Ascending aorta (tissue), 2 donors: ENCODE measurements around the gene SUSD2. TPM values are rescaled to one million over a fixed set of nuclear protein-coding genes. Genes with fewer than 3 reads are reported as not detected.

ENCODE experiments used
- DNase-seq, 2 donors: peaks; one replicate each; pipeline ENCODE4 v3.0.0-alpha.2; 2019; ENCODE audit warnings: low spot score in 2 of 2
- H3K27ac ChIP-seq, 2 donors: fragments of 200-600 bp; sonication (generic); one replicate each; pipeline ENCODE4 v1.5.1; 2016 to 2017; ENCODE audit warnings: mild to moderate bottlenecking in 1 of 2
- H3K27me3 ChIP-seq: fragments of 200-600 bp; sonication (generic); one replicate; pipeline ENCODE4 v1.5.1; 2017
- H3K36me3 ChIP-seq, 2 donors: fragments of 200-600 bp; sonication (generic); one replicate each; pipeline ENCODE4 v1.5.1; 2016
- H3K4me1 ChIP-seq, 2 donors: fragments of 200-600 bp; sonication (generic); one replicate each; pipeline ENCODE4 v1.5.1; 2016 to 2017; ENCODE audit warnings: mild to moderate bottlenecking in 1 of 2
- H3K4me3 ChIP-seq, 2 donors: fragments of 200-600 bp; sonication (generic); one replicate each; pipeline ENCODE4 v1.5.1; 2016 to 2017; ENCODE audit warnings: mild to moderate bottlenecking in 1 of 2
- H3K9me3 ChIP-seq, 2 donors: fragments of 200-600 bp; sonication (generic); one replicate each; pipeline ENCODE4 v1.5.1; 2016
- intact Hi-C: fragments of 100-400 bp; cut with DNase I; formaldehyde crosslinking; loops from one replicate; pipeline ENCODE4 v1.15.1; 2023
- total RNA-seq: library from RNA; depleted of rRNA; stranded (reverse); fragments of >200 nt; gene quantifications from one replicate; pipeline ENCODE4 v1.1.0, GENCODE V29; 2016
- TF ChIP-seq, protein P1 (sequence below), 3 experiments: fragments of 200-600 bp in 2 of 3; fragments of 450-650 bp in 1 of 3; sonication (generic) in 2 of 3; IDR thresholded peaks; one replicate each; pipeline ENCODE4 v1.5.1; 2016 to 2019; ENCODE audit warnings: antibody characterized with exemption in 3 of 3, mild to moderate bottlenecking in 1 of 3, moderate library complexity in 1 of 3

SUSD2 gene
- total RNA-seq, 1 donor from 2014 or later = 51.0 TPM

- intact Hi-C loops = loop anchor here (5.0 kb wide), 1 partner anchor 52 kb away; no protein-coding TSS in a partner anchor
- H3K36me3 ChIP-seq = no peaks in the 10 kb centered on the region
- H3K4me3 ChIP-seq = no peak overlapping the region
- TF ChIP-seq, protein P1, sequence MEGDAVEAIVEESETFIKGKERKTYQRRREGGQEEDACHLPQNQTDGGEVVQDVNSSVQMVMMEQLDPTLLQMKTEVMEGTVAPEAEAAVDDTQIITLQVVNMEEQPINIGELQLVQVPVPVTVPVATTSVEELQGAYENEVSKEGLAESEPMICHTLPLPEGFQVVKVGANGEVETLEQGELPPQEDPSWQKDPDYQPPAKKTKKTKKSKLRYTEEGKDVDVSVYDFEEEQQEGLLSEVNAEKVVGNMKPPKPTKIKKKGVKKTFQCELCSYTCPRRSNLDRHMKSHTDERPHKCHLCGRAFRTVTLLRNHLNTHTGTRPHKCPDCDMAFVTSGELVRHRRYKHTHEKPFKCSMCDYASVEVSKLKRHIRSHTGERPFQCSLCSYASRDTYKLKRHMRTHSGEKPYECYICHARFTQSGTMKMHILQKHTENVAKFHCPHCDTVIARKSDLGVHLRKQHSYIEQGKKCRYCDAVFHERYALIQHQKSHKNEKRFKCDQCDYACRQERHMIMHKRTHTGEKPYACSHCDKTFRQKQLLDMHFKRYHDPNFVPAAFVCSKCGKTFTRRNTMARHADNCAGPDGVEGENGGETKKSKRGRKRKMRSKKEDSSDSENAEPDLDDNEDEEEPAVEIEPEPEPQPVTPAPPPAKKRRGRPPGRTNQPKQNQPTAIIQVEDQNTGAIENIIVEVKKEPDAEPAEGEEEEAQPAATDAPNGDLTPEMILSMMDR (IDR thresholded peaks at IDR 0.05) = no peak
- no peaks in the 10 kb centered on the region for H3K27me3 ChIP-seq
- no peaks in the 10 kb centered on the region for H3K9me3 ChIP-seq
- H3K4me1 ChIP-seq = peaks cover 12 to 31% of the 10 kb centered on the region in 2 donors
- peak overlapping the region in 1 of 2 donors; percentile 6 for H3K27ac ChIP-seq
- no peak for DNase-seq
These were observed 26.5 kb upstream of the SUSD2 start for GRCh38 chr22:24154826-24155225.

DNA sequence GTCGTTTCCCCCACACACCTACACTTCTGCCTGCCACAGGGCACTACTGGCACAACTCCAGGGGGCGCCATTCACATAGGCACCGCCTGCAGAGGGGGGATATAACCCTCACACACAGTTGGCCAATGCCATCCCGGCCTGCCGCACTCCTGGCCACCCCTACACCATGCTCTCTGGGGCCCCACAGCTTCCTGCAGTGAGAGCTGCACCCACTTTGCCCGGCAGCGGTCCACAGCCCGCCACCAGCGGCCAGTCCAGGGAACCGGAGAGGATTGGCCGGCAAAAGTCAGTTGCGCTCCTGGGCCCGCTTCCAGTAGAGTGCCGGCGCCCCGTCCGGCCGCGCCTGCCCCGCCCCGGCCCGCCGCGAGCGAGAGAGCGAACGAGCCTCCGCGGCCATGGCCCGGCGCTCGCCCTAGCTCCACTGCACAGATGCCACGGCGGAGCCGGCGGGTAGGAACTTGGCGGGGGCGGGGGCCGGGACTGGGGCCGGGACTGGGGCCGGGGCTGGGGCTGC lies 25.6 kb upstream of the SUSD2 start:
- DNase-seq = peak; percentile 39 to 91
- Histone ChIP-seq H3K4me3 (peak overlapping the region; percentile 74 to 92), H3K4me1 (peaks cover 12 to 36% of the 10 kb centered on the region in 2 donors), H3K27me3 (no peaks in the 10 kb centered on the region), H3K9me3 (no peaks in the 10 kb centered on the region), H3K27ac (peak overlapping the region; percentile 80 to 89), H3K36me3 (no peaks in the 10 kb centered on the region)
- TF ChIP-seq, protein P1 (IDR thresholded peaks at IDR 0.05) = peak; percentile 43 to 49 (median 49)
- intact Hi-C loops = loop anchor here (5.0 kb wide), 1 partner anchor 52 kb away; no protein-coding TSS in a partner anchor

DNA sequence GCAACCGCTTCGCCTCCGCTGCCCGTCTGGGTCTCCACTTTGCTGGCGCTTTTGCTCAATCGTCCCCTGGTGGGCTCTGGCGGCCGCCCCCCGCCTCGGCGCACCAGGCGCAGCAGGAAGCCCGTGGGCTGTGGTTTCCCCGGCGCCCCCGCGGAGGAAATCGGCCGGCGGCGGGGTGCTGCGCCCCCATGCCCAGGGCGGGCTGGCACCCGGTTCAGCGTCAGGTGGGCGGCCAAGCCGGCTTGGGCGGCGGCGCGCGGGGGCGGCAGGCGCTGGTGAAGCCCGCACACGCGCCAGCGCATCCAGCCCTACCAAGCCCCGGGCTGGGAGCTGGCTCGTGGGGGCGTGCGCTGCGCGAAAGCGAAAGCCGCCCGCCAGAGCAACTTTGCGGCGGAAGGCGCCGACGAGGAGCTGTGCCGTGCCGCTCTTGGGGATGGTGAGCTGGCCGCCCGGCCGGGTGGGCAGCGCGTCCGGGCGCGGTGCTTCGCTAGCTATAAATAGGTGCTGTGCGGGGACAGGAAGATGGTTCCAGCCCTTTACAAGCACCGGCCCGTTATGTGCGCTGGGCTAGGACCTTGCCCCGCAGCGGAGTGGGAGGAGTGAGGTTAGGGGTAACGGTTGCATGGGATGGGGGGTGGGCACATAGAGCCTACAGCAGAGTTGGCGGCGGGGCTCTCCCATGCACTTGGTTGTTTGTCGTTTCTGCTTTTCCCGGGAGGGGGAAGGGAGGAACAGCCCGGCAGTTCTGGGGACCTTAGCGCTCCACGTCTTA lies 25.0 kb upstream of the SUSD2 start:
- peaks cover 12 to 37% of the 10 kb centered on the region in 2 donors for H3K4me1 ChIP-seq
- H3K36me3 ChIP-seq = no peaks in the 10 kb centered on the region
- TF ChIP-seq, protein P1 (IDR thresholded peaks at IDR 0.05) = no peak
- intact Hi-C loops = loop anchor here (5.0 kb wide), 1 partner anchor 51 kb away; no protein-coding TSS in a partner anchor
- peak overlapping the region; percentile 74 to 92 for H3K4me3 ChIP-seq
- peak overlapping the region; percentile 80 to 89 for H3K27ac ChIP-seq
- H3K27me3 ChIP-seq = no peaks in the 10 kb centered on the region
- no peaks in the 10 kb centered on the region for H3K9me3 ChIP-seq
- no peak for DNase-seq

GRCh38 chr22:24156913-24157821 lies 24.1 kb upstream of the SUSD2 start:
- Histone ChIP-seq H3K4me3 (peak overlapping the region; percentile 74 to 92), H3K27me3 (no peaks in the 10 kb centered on the region), H3K9me3 (no peaks in the 10 kb centered on the region), H3K27ac (peak overlapping the region; percentile 80 to 89), H3K4me1 (peaks cover 18 to 45% of the 10 kb centered on the region in 2 donors), H3K36me3 (no peaks in the 10 kb centered on the region)
- TF ChIP-seq, protein P1 (IDR thresholded peaks at IDR 0.05) = peak; percentile 79 to 84 (median 82)
- peak; percentile 39 to 91 for DNase-seq
- intact Hi-C loops = loop anchor here (1.0 to 5.0 kb wide), 2 partner anchors 18 to 50 kb away; no protein-coding TSS in a partner anchor

GRCh38 chr22:24157822-24158135 lies 23.5 kb upstream of the SUSD2 start:
- H3K27me3 ChIP-seq = no peaks in the 10 kb centered on the region
- TF ChIP-seq, protein P1 (IDR thresholded peaks at IDR 0.05) = peak in 1 of 3 experiments; percentile 28
- no peaks in the 10 kb centered on the region for H3K36me3 ChIP-seq
- peak; percentile 61 to 87 for DNase-seq
- H3K4me3 ChIP-seq = peak overlapping the region; percentile 74 to 92
- H3K4me1 ChIP-seq = peaks cover 21 to 50% of the 10 kb centered on the region in 2 donors
- H3K27ac ChIP-seq = peak overlapping the region; percentile 80 to 89
- no peaks in the 10 kb centered on the region for H3K9me3 ChIP-seq
- intact Hi-C loops = loop anchor here (1.0 to 5.0 kb wide), 3 partner anchors 10 to 50 kb away; no protein-coding TSS in a partner anchor
